ENCODE results near the gene APBB2. TPM values are rescaled to one million over a fixed set of nuclear protein-coding genes. Genes with fewer than 3 reads are reported as not detected.
"Not testable (repeated sequence)": the region's sequence is repeated elsewhere in the genome, so short reads cannot be mapped to it uniquely, and the experiment has no call there.

Gene APBB2
- total RNA-seq, 1 experiment from 2014 or later: 17.7 TPM

DNA sequence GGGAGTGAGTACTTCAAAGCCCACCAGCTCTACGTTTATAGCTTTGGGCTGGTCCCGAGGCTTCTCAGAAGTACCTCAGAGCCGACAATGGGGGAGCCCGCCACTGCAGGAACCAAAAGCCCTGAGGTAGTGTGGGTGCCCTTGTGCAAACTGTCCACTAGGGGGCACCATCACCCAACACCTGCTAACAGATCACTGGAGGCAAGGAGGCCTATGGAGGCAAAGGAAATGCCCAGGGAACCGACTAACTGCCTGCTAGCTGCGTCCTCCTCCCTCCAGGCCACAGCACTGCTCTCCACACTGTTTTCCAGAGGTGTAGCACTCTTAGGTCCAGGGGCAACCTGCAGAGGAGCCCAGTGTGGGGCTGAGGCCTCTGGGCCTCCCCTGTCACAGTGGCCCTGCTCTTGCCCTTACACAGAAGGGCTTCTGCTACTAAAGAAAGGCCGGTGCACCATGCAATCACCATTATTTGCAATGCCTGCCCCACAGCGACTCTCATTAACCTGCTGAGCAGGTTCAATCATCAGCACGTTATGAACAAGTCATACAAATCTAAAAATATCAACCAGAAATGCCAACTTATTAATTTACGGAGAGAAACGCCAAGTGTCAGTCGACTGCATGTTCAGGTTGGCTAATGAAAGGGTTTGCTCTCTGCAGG is 305.5 kb downstream of the APBB2 start:
- intact Hi-C loops (cut with micrococcal nuclease; ENCODE audit: unreplicated experiment): no loop called here
- TF ChIP-seq, protein P1, sequence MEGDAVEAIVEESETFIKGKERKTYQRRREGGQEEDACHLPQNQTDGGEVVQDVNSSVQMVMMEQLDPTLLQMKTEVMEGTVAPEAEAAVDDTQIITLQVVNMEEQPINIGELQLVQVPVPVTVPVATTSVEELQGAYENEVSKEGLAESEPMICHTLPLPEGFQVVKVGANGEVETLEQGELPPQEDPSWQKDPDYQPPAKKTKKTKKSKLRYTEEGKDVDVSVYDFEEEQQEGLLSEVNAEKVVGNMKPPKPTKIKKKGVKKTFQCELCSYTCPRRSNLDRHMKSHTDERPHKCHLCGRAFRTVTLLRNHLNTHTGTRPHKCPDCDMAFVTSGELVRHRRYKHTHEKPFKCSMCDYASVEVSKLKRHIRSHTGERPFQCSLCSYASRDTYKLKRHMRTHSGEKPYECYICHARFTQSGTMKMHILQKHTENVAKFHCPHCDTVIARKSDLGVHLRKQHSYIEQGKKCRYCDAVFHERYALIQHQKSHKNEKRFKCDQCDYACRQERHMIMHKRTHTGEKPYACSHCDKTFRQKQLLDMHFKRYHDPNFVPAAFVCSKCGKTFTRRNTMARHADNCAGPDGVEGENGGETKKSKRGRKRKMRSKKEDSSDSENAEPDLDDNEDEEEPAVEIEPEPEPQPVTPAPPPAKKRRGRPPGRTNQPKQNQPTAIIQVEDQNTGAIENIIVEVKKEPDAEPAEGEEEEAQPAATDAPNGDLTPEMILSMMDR (IDR thresholded peaks at IDR 0.05; ENCODE audit: unreplicated experiment): peak; percentile 90
- Mint-ChIP-seq H3K9me3 (ENCODE audit: low read depth, unreplicated experiment) (no peaks in the 10 kb centered on the region), H3K4me3 (ENCODE audit: low read depth, unreplicated experiment) (peak overlapping the region; percentile 50), H3K4me1 (ENCODE audit: low read depth, unreplicated experiment) (peaks cover 21% of the 10 kb centered on the region), H3K36me3 (ENCODE audit: insufficient read depth, unreplicated experiment) (peaks cover 10% of the 10 kb centered on the region), H3K27ac (ENCODE audit: unreplicated experiment) (peak overlapping the region; percentile 89), H3K27me3 (ENCODE audit: unreplicated experiment) (no peaks in the 10 kb centered on the region)
- TSS peak; percentile 23 for BruUV-seq (replicated peaks)
- peak; percentile 83 for DNase-seq
- CTCF ChIA-PET: interaction anchor here (0.7 to 1.2 kb wide), 5 partner anchors 9 to 299 kb away, joined by 3 to 10 read pairs (median 3); no protein-coding TSS in a partner anchor

DNA sequence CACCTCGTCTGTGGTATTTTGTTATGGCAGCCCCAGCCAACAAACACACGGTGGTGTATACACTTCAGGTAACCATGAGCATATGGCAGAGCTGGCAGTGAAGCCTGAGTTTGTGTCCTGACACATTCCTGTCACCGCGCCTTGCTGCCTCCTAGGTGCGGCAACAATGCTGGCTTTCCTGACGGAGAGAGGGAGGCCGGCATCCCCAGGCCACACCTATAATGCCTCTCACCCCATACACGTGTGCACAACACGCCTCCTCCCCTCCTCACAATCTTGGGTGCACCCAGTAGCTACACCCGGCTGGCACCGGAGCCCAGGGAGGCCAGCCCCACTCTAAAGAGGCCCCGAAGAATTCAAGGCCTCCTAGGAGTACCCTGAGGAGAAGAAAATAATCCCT is 306.0 kb downstream of the APBB2 start:
- DNase-seq: peak; percentile 52

DNA sequence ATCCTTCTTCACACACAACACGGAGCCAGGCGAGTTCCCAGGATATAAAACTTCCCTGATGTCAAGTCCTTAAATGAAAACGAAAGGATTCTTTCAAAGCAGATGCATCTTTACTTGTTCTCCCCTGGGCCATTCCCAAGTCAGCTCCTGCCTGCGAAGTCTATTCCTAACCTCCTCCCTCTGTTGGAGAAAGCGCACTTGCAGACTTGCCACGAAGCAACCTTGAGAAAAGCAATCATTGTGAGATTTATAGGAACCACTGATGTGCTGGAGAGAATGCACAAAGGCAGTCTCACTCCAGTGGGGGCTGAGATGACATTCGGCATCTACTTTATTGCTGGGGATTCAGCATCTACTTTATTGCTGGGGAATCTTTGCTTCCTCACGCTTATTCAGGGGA is 308.9 kb downstream of the APBB2 start:
- no peak for DNase-seq
- H3K27me3 Mint-ChIP-seq (ENCODE audit: unreplicated experiment): no peaks in the 10 kb centered on the region
- no peaks in the 10 kb centered on the region for H3K9me3 Mint-ChIP-seq (ENCODE audit: low read depth, unreplicated experiment)
- peaks cover 10% of the 10 kb centered on the region for H3K36me3 Mint-ChIP-seq (ENCODE audit: insufficient read depth, unreplicated experiment)
- no peak overlapping the region for H3K4me3 Mint-ChIP-seq (ENCODE audit: low read depth, unreplicated experiment)
- BruUV-seq (replicated peaks): no TSS peak
- intact Hi-C loops (cut with micrococcal nuclease; ENCODE audit: unreplicated experiment): no loop called here
- H3K4me1 Mint-ChIP-seq (ENCODE audit: low read depth, unreplicated experiment): peaks cover 21% of the 10 kb centered on the region
- CTCF ChIA-PET: no interaction called here
- H3K27ac Mint-ChIP-seq (ENCODE audit: unreplicated experiment): no peak overlapping the region
- TF ChIP-seq, protein P1 (IDR thresholded peaks at IDR 0.05; ENCODE audit: unreplicated experiment): no peak

More for the DNA sequence above, 306.0 kb downstream of the APBB2 start:
- peak overlapping the region; percentile 89 for H3K27ac Mint-ChIP-seq (ENCODE audit: unreplicated experiment)
- H3K36me3 Mint-ChIP-seq (ENCODE audit: insufficient read depth, unreplicated experiment): peaks cover 10% of the 10 kb centered on the region
- TF ChIP-seq, protein P1 (IDR thresholded peaks at IDR 0.05; ENCODE audit: unreplicated experiment): no peak
- H3K9me3 Mint-ChIP-seq (ENCODE audit: low read depth, unreplicated experiment): no peaks in the 10 kb centered on the region
- H3K4me3 Mint-ChIP-seq (ENCODE audit: low read depth, unreplicated experiment): peak overlapping the region; percentile 50
- H3K4me1 Mint-ChIP-seq (ENCODE audit: low read depth, unreplicated experiment): peaks cover 21% of the 10 kb centered on the region
- no TSS peak for BruUV-seq (replicated peaks)
- no peaks in the 10 kb centered on the region for H3K27me3 Mint-ChIP-seq (ENCODE audit: unreplicated experiment)
- intact Hi-C loops (cut with micrococcal nuclease; ENCODE audit: unreplicated experiment): no loop called here
- CTCF ChIA-PET: interaction anchor here (0.7 to 1.2 kb wide), 5 partner anchors 8 to 299 kb away, joined by 3 to 10 read pairs (median 3); no protein-coding TSS in a partner anchor

DNA sequence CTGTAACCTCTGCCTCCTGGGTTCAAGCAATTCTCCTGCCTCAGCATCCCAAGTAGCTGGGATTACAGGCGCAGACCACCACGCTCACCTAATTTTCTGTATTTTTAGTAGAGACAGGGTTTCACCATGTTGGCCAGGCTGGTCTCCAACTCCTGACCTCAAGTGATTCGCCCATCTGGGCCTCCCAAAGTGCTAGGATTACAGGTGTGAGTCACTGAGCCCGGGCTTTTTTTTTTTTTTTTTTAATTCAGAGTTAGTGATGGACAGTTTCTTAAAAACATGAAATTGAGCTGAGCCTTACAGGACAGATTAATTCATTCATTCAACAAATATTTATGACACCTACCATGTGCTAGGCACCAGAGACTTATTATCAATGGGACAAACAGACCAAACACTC is 313.8 kb downstream of the APBB2 start:
- DNase-seq; intact Hi-C loops (cut with micrococcal nuclease; ENCODE audit: unreplicated experiment); BruUV-seq (replicated peaks); H3K27ac Mint-ChIP-seq (ENCODE audit: unreplicated experiment); H3K27me3 Mint-ChIP-seq (ENCODE audit: unreplicated experiment); H3K36me3 Mint-ChIP-seq (ENCODE audit: insufficient read depth, unreplicated experiment); H3K9me3 Mint-ChIP-seq (ENCODE audit: low read depth, unreplicated experiment); H3K4me1 Mint-ChIP-seq (ENCODE audit: low read depth, unreplicated experiment); H3K4me3 Mint-ChIP-seq (ENCODE audit: low read depth, unreplicated experiment): not testable (repeated sequence)
- CTCF ChIA-PET: interaction anchor here (0.6 to 0.7 kb wide), 3 partner anchors 27 to 1190 kb away, joined by 3 to 6 read pairs (median 4); no protein-coding TSS in a partner anchor
